Natural killer cell (primary cell): ENCODE results near the gene LRRC4B. TPM values are rescaled to one million over a fixed set of nuclear protein-coding genes. Genes with fewer than 3 reads are reported as not detected.
"Not testable (repeated sequence)": the region's sequence is repeated elsewhere in the genome, so short reads cannot be mapped to it uniquely, and the experiment has no call there.

Experiments
- ATAC-seq, 3 donors: fragments of 150-1000 bp in 2 of 3; fragments of 200-7000 bp in 1 of 3; cut with Tn5 transposase; 1 replicate in 1 of 3; 2 replicates in 2 of 3; pipeline ENCODE4 v1.10.0; 2021; ENCODE audit warnings: mild to moderate bottlenecking in 2 of 3, moderate library complexity in 2 of 3
- DNase-seq, 2 donors: peaks; one replicate each; pipeline versions ENCODE4 v3.0.0 to v3.0.0-alpha.2; 2013 to 2021; ENCODE audit warnings: mixed read lengths in 1 of 2
- H3K27ac ChIP-seq: one replicate; pipeline ENCODE4 v1.5.1; 2013; ENCODE audit warnings: mild to moderate bottlenecking, low read length
- H3K27me3 ChIP-seq: one replicate; pipeline ENCODE4 v1.6.1; 2013; ENCODE audit warnings: low read length; ENCODE audit not compliant: control insufficient read depth, insufficient read depth
- H3K36me3 ChIP-seq: one replicate; pipeline ENCODE4 v1.6.1; 2013; ENCODE audit warnings: low read length; ENCODE audit not compliant: control insufficient read depth, insufficient read depth
- H3K4me1 ChIP-seq: one replicate; pipeline ENCODE4 v1.6.1; 2013; ENCODE audit warnings: low read length; ENCODE audit not compliant: control insufficient read depth, insufficient read depth
- H3K4me3 ChIP-seq: one replicate; pipeline ENCODE4 v1.5.1; 2013; ENCODE audit warnings: low read length
- H3K9me3 ChIP-seq: one replicate; pipeline ENCODE4 v1.6.1; 2013; ENCODE audit warnings: low read length; ENCODE audit not compliant: control insufficient read depth, insufficient read depth
- H3K27ac Mint-ChIP-seq, 2 donors: one replicate each; pipeline ENCODE4 v1.8.0; 2022; ENCODE audit warnings: mild to moderate bottlenecking in 2 of 2, mixed read lengths in 2 of 2, moderate library complexity in 1 of 2
- H3K27me3 Mint-ChIP-seq, 2 donors: one replicate each; pipeline ENCODE4 v1.8.0; 2022; ENCODE audit warnings: low read depth in 2 of 2, mixed read lengths in 2 of 2
- H3K36me3 Mint-ChIP-seq: one replicate; pipeline ENCODE4 v1.8.0; 2022; ENCODE audit warnings: mixed read lengths
- H3K4me1 Mint-ChIP-seq, 2 donors: one replicate each; pipeline ENCODE4 v1.8.0; 2022; ENCODE audit warnings: mixed read lengths in 2 of 2
- H3K4me3 Mint-ChIP-seq: one replicate; pipeline ENCODE4 v1.8.0; 2022; ENCODE audit warnings: mild to moderate bottlenecking, moderate library complexity, mixed read lengths
- H3K9me3 Mint-ChIP-seq, 2 donors: one replicate each; pipeline ENCODE4 v1.8.0; 2022; ENCODE audit warnings: mixed read lengths in 2 of 2
- WGBS: methylation state at CpG from one replicate; pipeline ENCODE4 v1.1.7; 2013; ENCODE audit warnings: missing lambda C conversion rate; ENCODE audit not compliant: insufficient coverage; 5-methylcytosine and 5-hydroxymethylcytosine counted together
- intact Hi-C: fragments of 100-400 bp; cut with micrococcal nuclease; formaldehyde crosslinking; loops from one replicate; pipeline ENCODE4 v1.14.2; 2022
- total RNA-seq, 4 donors: library from RNA; stranded (reverse); fragments of 120-200 nt in 1 of 4; gene quantifications; one replicate each; pipeline versions ENCODE4 v1.2.3 to v1.2.4, GENCODE V29; 2013 to 2022
- TF ChIP-seq, protein P1 (sequence below): fragments of 200-600 bp; IDR thresholded peaks from one replicate; pipeline ENCODE4 v1.8.0; 2022; ENCODE audit warnings: antibody characterized with exemption

LRRC4B gene
- total RNA-seq, 3 donors from 2014 or later (not counting 1 experiment from before 2014, with no cell fraction given) = not detected

DNA sequence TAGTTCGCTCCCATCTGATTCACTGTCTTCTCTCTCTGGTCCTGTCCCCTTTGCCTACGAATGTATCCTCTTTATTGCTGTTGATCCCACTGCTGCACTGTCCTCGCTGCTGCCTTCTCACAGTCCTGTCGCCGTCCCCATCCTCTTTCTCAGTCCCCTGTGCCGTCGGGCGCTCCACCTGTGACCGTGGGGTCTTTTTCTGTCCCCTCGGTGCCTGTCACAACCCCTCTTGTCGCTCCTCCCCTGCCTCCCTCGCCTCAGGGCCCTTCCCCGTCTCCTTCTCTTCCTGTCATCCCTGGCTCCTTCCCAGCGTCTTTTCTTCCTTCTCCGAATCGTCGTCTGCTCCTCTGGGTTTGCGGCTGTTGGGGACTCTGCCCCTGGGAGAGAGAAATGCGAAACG, 39.2 kb upstream of the LRRC4B start:
- no peaks in the 10 kb centered on the region for H3K9me3 Mint-ChIP-seq
- no peak overlapping the region for H3K4me3 Mint-ChIP-seq
- ATAC-seq = no peak
- intact Hi-C loops = no loop called here
- Histone ChIP-seq H3K4me1 (peaks cover 12% of the 10 kb centered on the region), H3K36me3 (no peaks in the 10 kb centered on the region), H3K4me3 (no peak overlapping the region), H3K27me3 (peaks cover 9% of the 10 kb centered on the region), H3K27ac (no peak overlapping the region), H3K9me3 (peaks cover 15% of the 10 kb centered on the region)
- TF ChIP-seq, protein P1, sequence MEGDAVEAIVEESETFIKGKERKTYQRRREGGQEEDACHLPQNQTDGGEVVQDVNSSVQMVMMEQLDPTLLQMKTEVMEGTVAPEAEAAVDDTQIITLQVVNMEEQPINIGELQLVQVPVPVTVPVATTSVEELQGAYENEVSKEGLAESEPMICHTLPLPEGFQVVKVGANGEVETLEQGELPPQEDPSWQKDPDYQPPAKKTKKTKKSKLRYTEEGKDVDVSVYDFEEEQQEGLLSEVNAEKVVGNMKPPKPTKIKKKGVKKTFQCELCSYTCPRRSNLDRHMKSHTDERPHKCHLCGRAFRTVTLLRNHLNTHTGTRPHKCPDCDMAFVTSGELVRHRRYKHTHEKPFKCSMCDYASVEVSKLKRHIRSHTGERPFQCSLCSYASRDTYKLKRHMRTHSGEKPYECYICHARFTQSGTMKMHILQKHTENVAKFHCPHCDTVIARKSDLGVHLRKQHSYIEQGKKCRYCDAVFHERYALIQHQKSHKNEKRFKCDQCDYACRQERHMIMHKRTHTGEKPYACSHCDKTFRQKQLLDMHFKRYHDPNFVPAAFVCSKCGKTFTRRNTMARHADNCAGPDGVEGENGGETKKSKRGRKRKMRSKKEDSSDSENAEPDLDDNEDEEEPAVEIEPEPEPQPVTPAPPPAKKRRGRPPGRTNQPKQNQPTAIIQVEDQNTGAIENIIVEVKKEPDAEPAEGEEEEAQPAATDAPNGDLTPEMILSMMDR = no peak
- no peaks in the 10 kb centered on the region for H3K36me3 Mint-ChIP-seq
- H3K27me3 Mint-ChIP-seq = peaks cover 10 to 22% of the 10 kb centered on the region in 2 donors
- no peak for DNase-seq
- WGBS = 76% methylated on average over 20 of the region's 20 CpGs
- H3K27ac Mint-ChIP-seq = no peak overlapping the region
- H3K4me1 Mint-ChIP-seq = peaks cover 10 to 20% of the 10 kb centered on the region in 2 donors

DNA sequence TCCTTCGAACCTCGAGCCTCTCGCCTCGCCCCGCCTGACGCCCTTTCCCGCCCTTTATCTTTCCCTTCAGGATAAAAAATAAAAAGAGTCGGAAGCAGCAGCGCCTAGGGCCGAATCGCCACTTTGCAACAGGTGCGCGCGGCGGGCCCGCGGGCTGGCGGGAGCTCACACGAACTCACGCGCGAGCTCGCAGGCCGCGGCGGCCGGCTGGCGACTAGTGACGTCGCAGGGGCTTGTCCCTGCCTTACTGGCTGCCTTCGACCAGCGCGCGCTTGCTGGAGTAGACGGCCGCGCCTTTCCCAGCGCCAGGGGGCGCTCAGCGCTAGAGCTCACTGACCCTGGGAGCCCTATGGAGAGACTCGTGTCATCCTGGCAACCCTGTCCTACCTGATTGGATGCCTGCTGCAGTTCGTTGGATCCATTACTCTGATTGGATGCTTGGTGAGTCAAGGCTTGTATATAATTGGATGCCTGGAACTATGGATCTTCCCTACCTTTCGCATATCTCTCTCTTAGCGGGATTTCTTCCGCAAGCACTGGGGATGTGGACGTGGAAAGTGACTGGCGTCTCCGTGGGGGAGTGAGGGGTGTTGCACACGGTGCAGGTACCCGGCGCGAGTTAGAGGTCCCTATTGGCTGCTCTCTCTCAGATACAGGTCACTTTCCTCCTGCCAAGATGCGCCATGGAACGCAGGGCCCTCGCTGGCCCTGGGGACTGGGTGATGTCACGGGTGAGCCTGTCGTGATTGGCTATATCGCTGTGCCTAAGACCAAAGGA, 38.0 kb upstream of the LRRC4B start:
- Histone ChIP-seq H3K4me1 (peaks cover 12% of the 10 kb centered on the region), H3K9me3 (peaks cover 15% of the 10 kb centered on the region)
- WGBS = 57% methylated on average over 28 of the region's 58 CpGs
- H3K9me3 Mint-ChIP-seq, H3K4me3 ChIP-seq, H3K4me3 Mint-ChIP-seq, H3K27me3 ChIP-seq, DNase-seq, intact Hi-C loops, H3K27ac Mint-ChIP-seq, H3K36me3 Mint-ChIP-seq, H3K27ac ChIP-seq, H3K36me3 ChIP-seq: not testable (repeated sequence)
- H3K27me3 Mint-ChIP-seq = peaks cover 20 to 30% of the 10 kb centered on the region in 2 donors
- peaks cover 10 to 20% of the 10 kb centered on the region in 2 donors for H3K4me1 Mint-ChIP-seq
- peak in 2 of 3 donors; percentile 45 to 57 for ATAC-seq

DNA sequence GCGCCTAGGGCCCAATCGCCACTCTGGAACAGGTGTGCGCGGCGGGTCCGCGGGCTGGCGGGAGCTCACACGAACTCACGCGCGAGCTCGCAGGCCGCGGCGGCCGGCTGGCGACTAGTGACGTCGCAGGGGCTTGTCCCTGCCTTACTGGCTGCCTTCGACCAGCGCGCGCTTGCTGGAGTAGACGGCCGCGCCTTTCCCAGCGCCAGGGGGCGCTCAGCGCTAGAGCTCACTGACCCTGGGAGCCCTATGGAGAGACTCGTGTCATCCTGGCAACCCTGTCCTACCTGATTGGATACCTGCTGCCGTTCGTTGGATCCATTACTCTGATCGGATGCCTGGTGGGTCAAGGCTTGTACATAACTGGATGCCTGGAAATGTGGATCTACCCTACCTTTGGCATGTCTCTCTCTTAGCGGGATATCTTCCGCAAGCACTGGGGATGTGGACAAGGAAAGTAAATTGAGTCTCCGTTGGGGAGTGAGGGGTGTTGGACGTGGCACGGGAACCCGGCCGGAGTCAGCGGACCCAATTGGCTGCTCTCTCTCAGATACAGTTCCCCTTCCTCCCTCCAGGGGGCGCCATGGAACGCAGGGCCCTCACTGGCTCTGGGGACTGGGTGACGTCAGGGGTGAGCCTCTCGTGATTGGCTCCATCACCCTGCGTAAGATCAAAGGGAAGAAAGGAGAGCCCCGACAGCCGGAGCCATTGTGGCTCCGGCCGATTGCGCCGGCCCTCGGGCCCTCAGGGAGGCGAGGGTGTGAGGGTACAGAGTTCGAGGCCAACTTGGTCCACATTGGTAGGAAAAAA, 36.2 kb upstream of the LRRC4B start:
- H3K9me3 ChIP-seq = peaks cover 15% of the 10 kb centered on the region
- H3K36me3 Mint-ChIP-seq, H3K27ac ChIP-seq, H3K9me3 Mint-ChIP-seq, DNase-seq, H3K36me3 ChIP-seq, H3K4me3 Mint-ChIP-seq, H3K4me3 ChIP-seq, H3K27me3 ChIP-seq, intact Hi-C loops, H3K27ac Mint-ChIP-seq: not testable (repeated sequence)
- H3K27me3 Mint-ChIP-seq = peaks cover 33 to 34% of the 10 kb centered on the region in 2 donors
- peaks cover 10 to 20% of the 10 kb centered on the region in 2 donors for H3K4me1 Mint-ChIP-seq
- H3K4me1 ChIP-seq = peaks cover 12% of the 10 kb centered on the region
- no CpG with 5 or more reads among the region's 56 CpGs for WGBS
- ATAC-seq = peak in 2 of 3 donors; percentile 20 to 52

DNA sequence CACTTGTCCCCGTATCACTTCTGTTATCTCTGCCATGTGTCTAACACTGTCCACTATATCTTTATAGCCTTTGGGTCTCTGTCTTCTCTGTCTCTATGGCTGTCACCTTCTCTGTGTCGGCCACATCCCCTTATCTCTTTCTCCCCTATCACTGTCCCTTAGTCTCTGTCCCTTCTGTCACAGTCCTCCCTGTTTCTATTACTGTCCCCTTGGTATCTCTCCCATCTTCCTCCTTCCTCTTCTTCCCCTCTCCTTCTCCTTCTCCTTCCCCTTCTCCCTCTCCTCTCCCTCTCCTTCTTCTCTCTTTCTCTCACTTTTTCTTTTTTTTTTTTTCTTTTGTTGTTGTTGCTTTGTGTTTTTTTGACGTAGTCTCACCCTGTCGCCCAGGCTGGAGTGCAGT, 34.7 kb upstream of the LRRC4B start:
- intact Hi-C loops = no loop called here
- WGBS = 94% methylated on average over 4 of the region's 4 CpGs
- H3K4me1 ChIP-seq = peaks cover 8% of the 10 kb centered on the region
- no peak overlapping the region for H3K4me3 ChIP-seq
- peak in 1 of 3 donors; percentile 25 for ATAC-seq
- Mint-ChIP-seq H3K27ac (no peak overlapping the region), H3K4me3 (no peak overlapping the region), H3K9me3 (no peaks in the 10 kb centered on the region), H3K36me3 (no peaks in the 10 kb centered on the region), H3K27me3 (peaks cover 32 to 33% of the 10 kb centered on the region in 2 donors), H3K4me1 (peaks cover 4 to 14% of the 10 kb centered on the region in 2 donors)
- H3K27me3 ChIP-seq = peaks cover 9% of the 10 kb centered on the region
- H3K36me3 ChIP-seq = no peaks in the 10 kb centered on the region
- no peak for DNase-seq
- H3K27ac ChIP-seq = no peak overlapping the region
- peaks cover 11% of the 10 kb centered on the region for H3K9me3 ChIP-seq
- TF ChIP-seq, protein P1 = no peak
